Measurements from ENCODE around the gene CRYBA1.

CRYBA1 gene

DNA sequence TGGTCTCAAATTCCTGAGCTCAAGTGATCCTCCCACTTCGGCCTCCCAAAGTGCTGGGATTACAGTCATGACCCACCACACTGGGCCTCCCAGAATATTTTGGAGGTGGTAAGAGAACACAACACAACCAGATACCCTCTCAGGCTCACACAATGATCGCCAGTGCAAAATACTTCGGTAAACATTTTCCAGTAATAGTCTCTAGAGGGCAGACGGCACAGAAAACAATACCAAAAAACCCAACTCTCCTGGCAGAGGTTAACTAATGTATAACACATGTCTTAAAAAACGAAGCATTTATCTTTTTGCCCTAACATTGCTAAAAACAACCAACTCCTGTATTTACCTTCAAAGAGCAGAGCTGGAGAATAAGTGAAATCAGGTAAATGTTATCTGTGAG lies 36.8 kb downstream of the CRYBA1 start:
- no peak for DNase-seq (ENCODE audit: low spot score)

DNA sequence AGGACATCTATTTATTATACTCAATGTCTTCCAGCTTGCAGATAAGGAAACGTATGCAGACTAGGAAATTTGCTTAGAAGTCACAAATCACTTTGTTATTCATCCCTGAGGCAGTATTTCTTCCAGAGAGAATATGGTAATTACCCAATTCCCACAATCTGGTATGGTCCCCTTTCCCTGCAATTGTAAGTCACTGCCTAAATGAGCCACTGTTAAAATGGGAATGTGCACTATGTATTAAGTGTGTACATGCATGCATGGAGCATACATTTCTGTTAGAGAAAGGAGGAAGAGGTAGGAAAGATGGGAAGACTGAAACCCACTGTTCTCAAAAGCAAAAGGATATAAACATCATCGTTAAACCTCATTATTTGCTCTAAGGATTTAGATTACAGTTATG lies 37.3 kb downstream of the CRYBA1 start:
- DNase-seq (ENCODE audit: low spot score): no peak

DNA sequence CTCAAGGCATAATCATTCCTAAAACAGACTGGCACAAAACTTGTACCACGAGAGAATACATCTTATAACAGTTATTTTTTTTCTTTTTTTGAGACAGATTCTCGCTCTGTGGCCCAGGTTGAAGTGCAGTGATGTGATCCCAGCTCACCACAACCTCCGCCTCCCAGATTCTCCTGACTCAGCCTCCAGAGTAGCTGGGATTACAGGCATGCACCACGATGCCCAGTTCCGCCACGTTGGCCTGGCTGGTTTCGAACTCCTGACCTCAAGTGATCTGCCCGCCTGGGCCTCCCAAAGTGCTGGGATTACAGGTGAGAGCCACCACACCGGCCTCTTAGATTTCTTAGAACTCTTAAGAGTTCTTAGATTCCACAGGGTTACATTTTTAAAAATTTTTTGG lies 43.2 kb downstream of the CRYBA1 start:
- DNase-seq (ENCODE audit: low spot score): no peak

DNA sequence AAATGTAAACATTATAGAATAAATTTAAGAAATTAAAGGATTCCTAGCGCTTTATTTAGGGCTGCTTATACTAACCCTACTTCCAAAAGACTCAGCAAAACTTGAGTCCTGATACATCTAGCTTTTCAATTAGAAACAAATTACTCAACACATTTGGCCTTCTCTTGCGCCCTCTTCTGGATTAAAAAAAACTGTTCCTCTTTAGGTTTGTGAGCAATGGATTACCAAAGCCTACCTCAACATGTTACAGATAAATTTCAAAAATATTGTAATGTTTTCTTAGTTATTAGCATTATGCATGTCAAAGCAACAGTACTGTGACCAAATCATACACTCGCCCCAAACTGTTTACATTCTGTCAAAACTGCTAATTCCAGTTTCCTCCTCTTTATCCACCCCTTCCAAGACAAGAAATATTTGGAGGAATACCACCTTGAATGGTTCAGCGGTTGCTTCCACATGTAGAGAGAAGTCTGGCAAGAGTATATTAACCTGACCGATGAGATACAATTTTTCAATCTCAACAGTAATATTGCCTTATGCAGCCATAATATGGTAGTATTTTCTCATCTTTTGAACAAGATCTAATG lies 44.6 kb downstream of the CRYBA1 start:
- peak; percentile 78 for DNase-seq (ENCODE audit: low spot score)

DNA sequence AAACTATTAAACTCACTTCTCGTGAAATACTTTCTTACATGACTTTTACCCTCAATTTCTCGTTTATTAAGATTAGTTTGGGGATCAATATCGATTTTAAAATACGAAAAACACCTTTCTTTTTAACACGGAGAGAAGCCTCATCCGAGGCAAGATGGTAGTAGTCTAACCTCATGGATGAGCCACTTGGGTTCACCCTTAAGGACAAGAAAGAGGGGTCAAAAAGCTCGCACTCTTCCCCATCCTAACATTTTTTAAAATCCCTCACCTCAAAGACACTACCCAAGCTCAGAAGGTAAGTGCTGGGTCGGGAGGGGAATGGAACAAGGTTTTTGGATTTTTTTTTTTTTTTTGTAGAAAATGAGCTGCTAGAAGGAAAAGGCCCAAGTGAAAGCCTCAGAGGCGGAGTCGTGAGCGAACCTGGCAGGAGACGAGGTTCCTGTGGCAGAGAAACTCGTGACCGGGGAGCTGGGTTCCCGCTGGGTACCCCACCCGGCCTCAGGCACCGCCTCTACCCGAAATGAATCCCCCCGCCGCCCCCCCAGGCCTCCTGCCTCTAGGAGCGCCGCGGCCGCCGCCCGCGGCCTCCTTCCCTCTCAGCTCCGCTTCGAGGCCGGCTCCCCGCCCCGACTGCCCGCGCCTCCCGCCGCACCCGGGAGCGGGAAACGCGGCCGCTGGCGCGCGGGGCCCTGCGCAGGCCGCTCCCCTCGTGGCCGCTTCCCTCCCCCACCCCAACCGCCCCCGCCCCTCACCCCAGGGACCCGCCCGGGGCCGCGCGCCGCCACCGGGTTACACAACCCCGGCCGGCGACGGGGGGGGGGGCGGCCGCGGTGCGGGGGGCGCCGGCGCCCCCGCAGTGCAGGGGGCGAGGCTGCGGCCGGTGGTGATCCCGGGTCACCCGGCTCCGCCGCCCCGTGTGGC lies 45.7 kb downstream of the CRYBA1 start:
- peak; percentile 59 for DNase-seq (ENCODE audit: low spot score)

DNA sequence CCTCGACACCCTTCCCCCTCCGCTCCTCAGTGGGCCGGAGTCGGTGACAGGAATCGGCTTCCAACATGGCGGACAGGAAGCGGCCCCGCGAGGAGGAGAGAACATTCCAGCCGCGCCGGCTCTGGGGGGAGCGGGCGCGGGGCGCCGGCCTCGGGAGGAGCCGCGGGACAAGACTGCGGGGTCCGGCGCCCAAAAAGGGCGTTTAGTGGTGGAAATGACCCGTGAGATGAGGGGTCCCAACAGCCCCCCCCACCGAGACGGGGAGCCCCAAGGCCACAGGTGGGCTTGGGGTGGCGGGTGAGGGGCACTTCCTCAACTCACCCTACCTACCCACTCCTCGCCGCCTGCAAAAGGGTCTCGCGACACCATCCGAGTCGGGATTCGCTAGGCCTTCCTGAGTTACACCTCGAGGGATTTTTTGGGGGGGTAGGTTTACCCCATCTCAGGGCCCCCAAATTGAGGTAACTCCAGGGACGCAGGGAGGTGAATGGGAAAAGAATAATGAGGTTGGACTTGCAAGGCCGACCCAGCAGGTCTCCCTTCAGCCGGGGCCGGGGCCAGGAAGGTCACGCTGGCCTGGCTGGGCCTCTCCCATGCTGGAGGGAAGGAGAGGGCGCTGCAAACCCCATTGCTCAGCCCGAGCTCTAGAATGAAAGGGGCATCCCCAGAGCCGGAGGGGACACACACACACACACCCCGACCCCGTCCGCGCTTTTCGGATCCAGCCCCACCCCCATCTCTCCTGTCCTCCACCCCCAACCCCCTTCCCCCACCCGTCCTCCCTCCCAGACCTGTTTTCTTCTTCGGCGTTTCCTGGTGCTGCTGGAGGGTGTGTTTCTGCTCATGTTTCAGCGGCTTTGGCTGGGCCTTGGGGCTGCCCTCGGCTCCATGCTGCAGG lies 46.6 kb downstream of the CRYBA1 start:
- DNase-seq (ENCODE audit: low spot score): peak; percentile 35

DNA sequence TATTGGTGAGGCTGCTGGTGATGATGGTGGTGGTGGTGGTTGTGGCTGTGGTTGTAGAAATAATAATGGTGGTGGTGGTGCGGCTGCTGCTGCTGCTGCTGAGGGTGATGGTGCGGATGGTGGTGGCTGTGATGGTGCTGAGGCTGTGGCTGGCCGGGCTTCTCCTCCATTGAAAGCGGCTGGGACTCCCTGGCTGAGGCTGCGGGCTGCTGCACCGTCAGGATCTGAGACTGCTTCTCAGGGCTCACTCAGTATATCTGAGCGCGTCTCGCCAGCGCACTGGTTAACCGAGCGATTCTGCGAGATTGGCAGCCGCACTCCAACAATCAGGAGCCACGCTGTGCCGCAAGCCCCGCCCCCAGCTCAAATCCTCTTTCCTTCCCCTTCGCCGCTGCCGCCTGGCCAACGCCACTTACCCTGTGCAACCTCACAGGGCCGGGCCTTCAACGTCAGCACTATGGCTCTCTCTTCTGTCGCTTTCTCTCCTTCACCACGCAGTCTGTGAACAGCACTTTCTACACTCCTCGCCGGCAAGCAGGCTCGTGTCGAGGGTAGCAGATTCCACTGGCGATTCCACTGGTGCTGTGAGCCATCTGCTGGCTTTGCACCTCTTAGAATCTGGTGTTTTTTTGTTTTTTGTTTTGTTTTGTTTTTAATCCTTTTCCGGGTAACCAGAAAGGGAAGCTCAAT lies 47.4 kb downstream of the CRYBA1 start, which contains the start of gene NUFIP2:
TSS of gene NUFIP2 (minus strand) at position 259 of the 690 bp plus-strand sequence. CDS start at position 170, 89 bp downstream.
- peak; percentile 98 for DNase-seq (ENCODE audit: low spot score)

DNA sequence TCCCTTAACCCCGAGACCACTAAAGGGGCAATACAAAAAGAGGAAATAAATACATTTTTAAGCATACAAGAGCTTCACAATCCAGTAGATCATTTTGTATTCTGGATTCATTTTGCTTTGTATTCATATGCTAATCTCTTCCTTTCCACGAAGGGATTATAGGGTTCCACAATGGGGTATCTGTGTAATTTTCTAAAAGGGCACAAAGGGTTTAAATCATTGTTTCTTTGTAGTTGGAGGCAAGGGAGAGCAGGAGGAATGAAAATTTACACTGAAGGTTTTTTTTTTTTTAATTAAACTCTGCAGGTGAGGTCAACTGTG lies 47.9 kb downstream of the CRYBA1 start:
- DNase-seq (ENCODE audit: low spot score): no peak

DNA sequence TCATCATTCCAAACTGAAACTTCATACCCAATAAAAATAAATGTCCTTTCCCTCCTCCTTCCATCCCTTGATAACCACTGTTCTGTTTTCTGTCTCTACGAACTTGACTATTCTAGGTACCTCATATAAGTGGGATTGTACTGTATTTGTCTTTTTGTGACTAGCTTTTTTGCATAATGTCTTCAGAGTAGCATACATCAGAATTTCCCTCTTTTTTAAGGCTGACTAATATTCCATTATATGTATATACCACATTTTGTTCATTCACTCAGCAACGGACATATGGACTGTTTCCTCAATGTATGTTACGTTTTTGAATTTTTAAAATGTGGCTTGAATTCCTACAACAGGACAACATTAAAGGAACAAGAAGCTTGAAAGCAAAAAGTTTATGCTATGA lies 48.8 kb downstream of the CRYBA1 start:
- no peak for DNase-seq (ENCODE audit: low spot score)

DNA sequence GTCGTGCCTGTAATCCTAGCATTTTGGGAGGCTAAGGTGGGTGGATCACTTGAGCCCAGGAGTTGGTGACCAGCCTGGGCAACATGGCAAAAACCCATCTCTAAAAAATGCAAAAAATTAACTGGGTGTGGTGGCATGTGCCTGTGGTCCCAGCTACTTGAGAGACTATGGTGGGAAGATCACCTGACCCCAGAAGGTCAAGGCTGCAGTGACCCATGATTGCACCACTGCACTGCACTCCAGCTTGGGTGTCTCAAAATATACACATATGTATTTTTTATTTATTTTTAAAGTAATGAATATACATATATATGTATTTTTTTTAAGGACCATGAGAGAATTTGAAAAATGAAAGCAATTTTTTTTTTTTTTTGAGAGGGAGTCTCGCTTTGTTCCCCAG lies 52.4 kb downstream of the CRYBA1 start:
- no peak for DNase-seq (ENCODE audit: low spot score)

DNA sequence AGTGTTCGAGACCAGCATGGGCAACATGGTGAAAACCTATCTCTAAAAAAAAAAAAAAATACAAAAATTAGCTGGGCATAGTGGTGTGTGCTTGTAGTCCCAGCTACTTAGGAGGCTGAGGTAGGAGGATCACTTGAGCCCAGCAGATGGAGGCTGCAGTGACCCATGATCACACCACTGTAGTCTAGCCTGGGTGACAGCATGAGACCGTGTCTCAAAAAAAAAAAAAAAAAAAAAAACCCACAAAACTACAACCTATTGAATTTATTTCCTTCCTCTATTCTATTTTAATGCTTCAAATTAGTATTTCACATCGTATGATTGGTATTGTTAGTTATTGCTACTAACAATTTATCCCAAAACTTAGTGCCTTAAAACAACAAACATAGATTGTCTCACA lies 56.7 kb downstream of the CRYBA1 start:
- no peak for DNase-seq (ENCODE audit: low spot score)
